ENCODE data around the gene SMURF2. TPM values are rescaled to one million over a fixed set of nuclear protein-coding genes. Genes with fewer than 3 reads are reported as not detected.
A peak's percentile ranks its signal among the peaks of the same experiment; 100 is the strongest.

The SMURF2 gene
- total and polyA plus RNA-seq, 2 of the 4 experiments (the other 2 are of a cell fraction), result 131 to 774 TPM

GRCh38 chr17:64685705-64686104, 23.6 kb upstream of the SMURF2 start:
- H2AFZ ChIP-seq (replicated peaks; ENCODE audit: low read length, poor library complexity), result no peak overlapping the region
- H3K9ac ChIP-seq (ENCODE audit: low read depth, low read length), result no peak overlapping the region
- CTCF ChIA-PET, result no interaction called here
- H3K27me3 ChIP-seq (ENCODE audit: control insufficient read depth, insufficient read depth, low read length), result no peaks in the 10 kb centered on the region
- POLR2A ChIA-PET (ENCODE audit: unreplicated experiment), result no interaction called here
- H2BK5ac ChIP-seq (ENCODE audit: low read depth, low read length, poor library complexity, severe bottlenecking), result peak overlapping the region; percentile 64
- no peak overlapping the region for H3K4me2 ChIP-seq (ENCODE audit: low read depth, low read length)
- no peak for TF ChIP-seq RAD21 (IDR thresholded peaks at IDR 0.05; ENCODE audit: low read length)
- H2BK20ac ChIP-seq (ENCODE audit: low read depth, low read length), result peak overlapping the region; percentile 95
- H2BK15ac ChIP-seq (ENCODE audit: low read depth, low read length), result peak overlapping the region; percentile 93; the same call in 2 of the 3 replicates
- H2AK5ac ChIP-seq (ENCODE audit: low read depth, low read length), result peak overlapping the region; percentile 98
- no peak overlapping the region for H3K4me3 ChIP-seq (ENCODE audit: insufficient read depth, low read depth, low read length)
- H3K4ac ChIP-seq (ENCODE audit: low read depth, low read length), result peak overlapping the region; percentile 99
- H3K56ac ChIP-seq (ENCODE audit: extremely low read depth, insufficient read depth, low read length), result no peak overlapping the region; the same call in 1 of the 2 replicates
- peak overlapping the region; percentile 13; the same call in 1 of the 2 replicates for H3K18ac ChIP-seq (ENCODE audit: low read depth, low read length)
- no peak for ATAC-seq (ENCODE audit: low read depth)
- no TSS peak for BruUV-seq (replicated peaks)
- H3K79me1 ChIP-seq (ENCODE audit: low read depth in 1 of 2, low read length in 2 of 2), result peaks cover 20 to 58% of the 10 kb centered on the region in 2 experiments
- dilution Hi-C loops (cut with HindIII; ENCODE audit: low sequenced_read_pairs, unreplicated experiment) (no loop called here), intact Hi-C loops (cut with micrococcal nuclease) (no loop called here), in situ Hi-C loops (cut with MboI; ENCODE audit: low sequenced_read_pairs) (no loop called here)
- H3K9me3 ChIP-seq (ENCODE audit: control insufficient read depth, insufficient read depth, low read length), result no peaks in the 10 kb centered on the region
- peaks cover 25% of the 10 kb centered on the region for H3K4me1 ChIP-seq (ENCODE audit: control insufficient read depth, insufficient read depth, low read length)
- H3K36me3 ChIP-seq (ENCODE audit: control insufficient read depth, insufficient read depth, low read length), result no peaks in the 10 kb centered on the region
- peak overlapping the region; percentile 78 for H4K91ac ChIP-seq (ENCODE audit: insufficient read depth, low read depth, low read length)
- DNase-seq, result no peak
- H3K14ac ChIP-seq (replicated peaks; ENCODE audit: low read depth, low read length), result peak overlapping the region; percentile 91
- H2AK9ac ChIP-seq (replicated peaks; ENCODE audit: low read depth, low read length, poor library complexity), result no peak overlapping the region
- no peaks in the 10 kb centered on the region for H4K20me1 ChIP-seq (ENCODE audit: insufficient read depth, low read length)
- H4K8ac ChIP-seq (ENCODE audit: low read depth in 2 of 2, low read length in 2 of 2), result peak overlapping the region; percentile 0 to 91
- peak overlapping the region; percentile 12; the same call in 1 of the 2 replicates for H3K27ac ChIP-seq (ENCODE audit: insufficient read depth, low read length)
- H3K23ac ChIP-seq (ENCODE audit: low read depth, low read length), result peak overlapping the region; percentile 73; the same call in 1 of the 2 replicates
- peak overlapping the region; percentile 46 for H4K5ac ChIP-seq (ENCODE audit: low read depth, low read length)
- 98% methylated on average over 8 of the region's 9 CpGs; no CpG with 5 or more reads in 1 of the 2 experiments for WGBS, 2 experiments (ENCODE audit: extremely low coverage in 2 of 2, insufficient read length in 1 of 2)
- H2BK120ac ChIP-seq (ENCODE audit: low read depth, low read length), result peak overlapping the region; percentile 99
- peaks cover 15% of the 10 kb centered on the region for H3K9me1 ChIP-seq (ENCODE audit: insufficient read depth, low read length)

Data from IMR-90 (cell line).